Ovary (tissue), 3 donors: ENCODE results near the gene XKR3.

Experiments
- POLR2A ChIP-seq: fragments of 450-650 bp; IDR thresholded peaks from one replicate; pipeline ENCODE4 v1.6.1; 2017; ENCODE audit warnings: antibody characterized with exemption, mild to moderate bottlenecking, moderate library complexity
- TF ChIP-seq, protein P1 (sequence below), 3 donors: fragments of 450-650 bp in 2 of 3; fragments of 200-600 bp in 1 of 3; IDR thresholded peaks; one replicate each; pipeline versions ENCODE4 v1.5.1 to v1.8.0; 2016 to 2022; ENCODE audit warnings: antibody characterized with exemption in 3 of 3, mild to moderate bottlenecking in 1 of 3
- donor health status: DM: no; HTN: no; CAD: no.

DNA sequence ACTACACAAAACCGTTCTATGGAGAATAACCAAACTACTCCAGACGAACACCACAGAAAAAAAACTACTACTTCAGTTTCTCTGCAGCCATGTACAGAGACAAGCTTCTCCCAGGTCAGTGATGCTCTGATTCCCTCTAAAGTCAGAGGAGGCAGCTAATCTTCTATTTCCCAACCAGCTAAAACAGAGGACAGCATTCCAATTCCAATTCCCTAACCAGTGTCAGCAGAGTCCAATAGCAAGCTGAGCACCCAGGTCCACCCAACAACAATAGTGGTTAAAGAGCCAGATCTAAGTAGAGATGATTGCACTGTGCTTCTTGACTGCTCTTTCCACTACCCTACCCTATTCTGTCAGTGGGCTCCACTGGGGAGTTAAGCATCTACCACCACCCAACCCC is 6.7 kb downstream of the XKR3 start:
- TF ChIP-seq, protein P1, sequence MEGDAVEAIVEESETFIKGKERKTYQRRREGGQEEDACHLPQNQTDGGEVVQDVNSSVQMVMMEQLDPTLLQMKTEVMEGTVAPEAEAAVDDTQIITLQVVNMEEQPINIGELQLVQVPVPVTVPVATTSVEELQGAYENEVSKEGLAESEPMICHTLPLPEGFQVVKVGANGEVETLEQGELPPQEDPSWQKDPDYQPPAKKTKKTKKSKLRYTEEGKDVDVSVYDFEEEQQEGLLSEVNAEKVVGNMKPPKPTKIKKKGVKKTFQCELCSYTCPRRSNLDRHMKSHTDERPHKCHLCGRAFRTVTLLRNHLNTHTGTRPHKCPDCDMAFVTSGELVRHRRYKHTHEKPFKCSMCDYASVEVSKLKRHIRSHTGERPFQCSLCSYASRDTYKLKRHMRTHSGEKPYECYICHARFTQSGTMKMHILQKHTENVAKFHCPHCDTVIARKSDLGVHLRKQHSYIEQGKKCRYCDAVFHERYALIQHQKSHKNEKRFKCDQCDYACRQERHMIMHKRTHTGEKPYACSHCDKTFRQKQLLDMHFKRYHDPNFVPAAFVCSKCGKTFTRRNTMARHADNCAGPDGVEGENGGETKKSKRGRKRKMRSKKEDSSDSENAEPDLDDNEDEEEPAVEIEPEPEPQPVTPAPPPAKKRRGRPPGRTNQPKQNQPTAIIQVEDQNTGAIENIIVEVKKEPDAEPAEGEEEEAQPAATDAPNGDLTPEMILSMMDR (IDR thresholded peaks at IDR 0.05), result no peak
- TF ChIP-seq POLR2A, result no peak
